NT2/D1 (cell line): ENCODE results near the gene MATN1.

Experiments
- SUZ12 ChIP-seq: IDR thresholded peaks from 2 replicates; pipeline ENCODE4 v1.6.1; 2011; ENCODE audit not compliant: insufficient read length, insufficient read depth; ENCODE audit errors: extremely low read depth
- YY1 ChIP-seq: IDR thresholded peaks from 2 replicates; pipeline ENCODE4 v1.6.1; 2011; ENCODE audit not compliant: insufficient read length, insufficient read depth
- ZNF274 ChIP-seq: IDR thresholded peaks from 2 replicates; pipeline ENCODE4 v1.6.1; 2011; ENCODE audit warnings: mild to moderate bottlenecking, low read depth, low read length

DNA sequence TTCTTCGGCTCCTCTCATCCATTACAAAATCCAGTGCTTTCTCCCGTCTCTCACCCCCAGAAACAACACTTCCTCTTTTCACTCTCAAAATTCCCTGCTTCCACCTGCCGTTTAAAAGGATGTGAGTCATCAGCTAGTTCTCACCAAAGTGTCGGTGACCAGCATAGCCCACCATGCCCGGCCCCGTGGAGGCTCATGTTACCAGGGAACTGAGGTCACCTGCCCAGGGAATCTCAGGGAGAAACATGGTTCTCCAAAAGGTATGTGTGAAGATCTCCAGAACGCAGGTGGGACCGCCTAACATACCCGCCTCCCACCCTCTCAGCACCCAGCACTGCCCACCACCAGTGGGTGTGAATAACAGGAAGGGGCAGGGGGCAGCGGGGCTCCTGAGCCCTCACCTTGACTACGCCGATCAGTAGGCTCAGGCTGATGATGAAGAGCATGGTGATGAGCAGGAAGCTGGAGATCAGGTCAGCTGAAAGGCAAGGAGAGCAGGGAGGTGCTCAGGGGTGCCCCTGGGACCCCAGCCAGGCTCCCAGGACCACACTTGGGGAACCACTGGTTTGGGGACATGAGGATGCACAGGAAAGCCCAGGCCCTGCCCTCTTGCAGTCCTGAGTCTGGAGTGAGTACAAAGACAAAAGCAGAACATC is 18.0 kb upstream of the MATN1 start:
- TF ChIP-seq ZNF274 (no peak), YY1 (no peak), SUZ12 (no peak)
